ENCODE data around the gene SPNS1. TPM values are rescaled to one million over a fixed set of nuclear protein-coding genes. Genes with fewer than 3 reads are reported as not detected.

Gene SPNS1
- total and polyA plus RNA-seq, 8 donors: 12.6 to 57.6 (median 15.2) TPM

- DNase-seq: peak in 1 of 6 donors; percentile 63
- Histone ChIP-seq H3K4me1 (no peaks in the 10 kb centered on the region), H3K9me3 (no peaks in the 10 kb centered on the region), H3K27me3 (no peaks in the 10 kb centered on the region), H3K36me3 (peaks cover 0 to 17% (median 0%) of the 10 kb centered on the region in 3 donors), H3K4me3 (no peak within 1 kb of the TSS), H3K27ac (no peak within 1 kb of the TSS)
- ATAC-seq: peak in 3 of 4 donors; percentile 24 to 54 (median 40)
- FAIRE-seq: no peak
- intact Hi-C loops (cut with DNase I): no loop called here
- WGBS, 2 donors: 86 to 87% methylated on average over 18 to 24 of the region's 24 CpGs
- TF ChIP-seq CTCF (IDR thresholded peaks at IDR 0.05): no peak
Observed at GRCh38 chr16:28984619-28985135, 10.1 kb downstream of the SPNS1 start, which contains the start of gene LAT. TSS of gene LAT (plus strand) at chr16:28985052. CDS start at chr16:28985418, 366 bp downstream.

GRCh38 chr16:28985211-28986041 lies 10.8 kb downstream of the SPNS1 start:
- Histone ChIP-seq H3K4me1 (no peaks in the 10 kb centered on the region), H3K27me3 (no peaks in the 10 kb centered on the region), H3K27ac (no peak overlapping the region), H3K4me3 (no peak overlapping the region), H3K9me3 (no peaks in the 10 kb centered on the region), H3K36me3 (peaks cover 0 to 17% (median 0%) of the 10 kb centered on the region in 3 donors)
- WGBS, 2 donors: 89 to 90% methylated on average over 16 to 19 of the region's 19 CpGs
- DNase-seq: peak in 1 of 6 donors; percentile 67
- intact Hi-C loops (cut with DNase I): no loop called here
- ATAC-seq: no peak
- no peak for FAIRE-seq
- no peak for TF ChIP-seq CTCF (IDR thresholded peaks at IDR 0.05)

GRCh38 chr16:28986046-28986445 lies 11.5 kb downstream of the SPNS1 start:
- no peak overlapping the region for H3K27ac ChIP-seq
- intact Hi-C loops (cut with DNase I): no loop called here
- no peak overlapping the region for H3K4me3 ChIP-seq
- no peaks in the 10 kb centered on the region for H3K4me1 ChIP-seq
- no peak for ATAC-seq
- no peaks in the 10 kb centered on the region for H3K27me3 ChIP-seq
- FAIRE-seq: no peak
- TF ChIP-seq CTCF (IDR thresholded peaks at IDR 0.05): no peak
- WGBS, 2 donors: 93 to 95% methylated on average over 9 of the region's 9 CpGs
- no peaks in the 10 kb centered on the region for H3K9me3 ChIP-seq
- no peak for DNase-seq
- peaks cover 0 to 17% (median 0%) of the 10 kb centered on the region in 3 donors for H3K36me3 ChIP-seq

- Histone ChIP-seq H3K27me3 (no peaks in the 10 kb centered on the region), H3K36me3 (peaks cover 0 to 17% (median 0%) of the 10 kb centered on the region in 3 donors), H3K9me3 (no peaks in the 10 kb centered on the region), H3K4me3 (no peak overlapping the region), H3K27ac (no peak overlapping the region), H3K4me1 (no peaks in the 10 kb centered on the region)
- no peak for TF ChIP-seq CTCF (IDR thresholded peaks at IDR 0.05)
- DNase-seq (no peak), FAIRE-seq (no peak), ATAC-seq (no peak)
- 95 to 97% methylated on average over 13 of the region's 13 CpGs for WGBS, 2 donors
- intact Hi-C loops (cut with DNase I): no loop called here
Observed at GRCh38 chr16:28986492-28986891, 11.9 kb downstream of the SPNS1 start.

All from pancreas (tissue), 10 donors.